ENCODE measurements around the gene GPR83.

DNA sequence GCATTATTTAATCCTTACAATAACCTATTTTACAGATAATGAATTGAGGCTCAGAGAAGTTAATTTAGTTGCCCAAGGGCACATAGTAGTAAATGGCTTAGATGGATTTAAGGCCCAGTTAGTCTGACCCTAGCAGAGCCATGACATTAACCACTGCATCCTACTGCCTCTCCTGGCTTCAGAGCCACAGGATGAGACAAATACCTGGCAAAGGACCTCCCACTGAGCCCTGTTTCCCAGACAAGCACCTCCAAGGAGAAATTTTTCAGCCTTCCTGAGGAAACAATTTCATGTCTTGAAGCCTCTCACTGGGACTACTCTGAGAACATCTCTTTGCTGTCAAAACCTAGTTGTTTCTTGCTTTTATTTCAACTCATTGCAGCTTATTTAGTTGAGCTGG is 68.4 kb downstream of the GPR83 start:
- TF ChIP-seq TAF1 (IDR thresholded peaks at IDR 0.05; ENCODE audit: borderline replicate concordance, low read depth, low read length) (no peak), POLR2AphosphoS5 (IDR thresholded peaks at IDR 0.05; ENCODE audit: low read depth, low read length) (no peak), POLR2A (IDR thresholded peaks at IDR 0.05; ENCODE audit: low read depth, low read length) (no peak)
